HAP-1 (cell line): Measurements from ENCODE around the gene MEGF10.

Source experiments
- DNase-seq, 2 experiments: peaks; one replicate each; pipeline ENCODE4 v3.0.0-alpha.2; 2016 to 2020; ENCODE audit warnings: low spot score in 2 of 2
- H3K27me3 ChIP-seq: fragments of 250-450 bp; sonication (Bioruptor Pico); 2 replicates; pipeline ENCODE4 v1.5.1; 2020; ENCODE audit warnings: low read depth, mild to moderate bottlenecking, moderate library complexity
- H3K36me3 ChIP-seq: fragments of 250-450 bp; sonication (Bioruptor Pico); replicated peaks from 2 replicates; pipeline ENCODE4 v1.5.1; 2020; ENCODE audit warnings: mild to moderate bottlenecking
- H3K4me1 ChIP-seq: fragments of 250-450 bp; sonication (Bioruptor Pico); 2 replicates; pipeline ENCODE4 v1.5.1; 2020; ENCODE audit warnings: mild to moderate bottlenecking
- H3K4me3 ChIP-seq: fragments of 250-450 bp; sonication (Bioruptor Pico); 2 replicates; pipeline ENCODE4 v1.5.1; 2020; ENCODE audit warnings: mild to moderate bottlenecking, moderate library complexity
- H3K9me3 ChIP-seq: fragments of 250-450 bp; sonication (Bioruptor Pico); 2 replicates; pipeline ENCODE4 v1.5.1; 2020; ENCODE audit warnings: mild to moderate bottlenecking, moderate library complexity
- in situ Hi-C: fragments of 300-500 bp; cut with MboI; formaldehyde crosslinking; loops from 3 replicates; pipeline ENCODE4 v1.14.3; 2020; ENCODE audit warnings: low sequenced_read_pairs, inconsistent platforms, mixed read lengths

Gene MEGF10

DNA sequence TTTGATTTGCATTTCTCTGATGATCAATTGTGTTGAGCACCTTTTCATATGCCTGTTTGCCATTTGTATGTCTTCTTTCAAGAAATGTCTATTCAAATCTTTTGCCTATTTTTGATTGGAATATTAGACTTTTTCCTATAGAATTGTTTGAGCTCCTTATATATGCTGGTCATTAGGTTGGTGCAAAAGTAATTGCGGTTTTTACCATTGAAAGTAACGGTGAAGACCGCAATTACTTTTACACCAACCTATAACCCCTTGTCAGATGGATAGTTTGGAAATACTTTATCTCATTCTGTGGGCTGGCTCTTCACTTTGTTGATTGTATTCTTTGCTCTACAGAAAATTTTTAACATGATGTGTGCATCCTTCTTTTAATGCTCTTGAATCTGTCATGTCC is 113.6 kb downstream of the MEGF10 start:
- no peak for DNase-seq
- H3K4me3 ChIP-seq: no peak overlapping the region
- H3K9me3 ChIP-seq: no peaks in the 10 kb centered on the region
- no peaks in the 10 kb centered on the region for H3K4me1 ChIP-seq
- peaks cover 7% of the 10 kb centered on the region for H3K27me3 ChIP-seq
- H3K36me3 ChIP-seq: no peaks in the 10 kb centered on the region
- in situ Hi-C loops: no loop called here

DNA sequence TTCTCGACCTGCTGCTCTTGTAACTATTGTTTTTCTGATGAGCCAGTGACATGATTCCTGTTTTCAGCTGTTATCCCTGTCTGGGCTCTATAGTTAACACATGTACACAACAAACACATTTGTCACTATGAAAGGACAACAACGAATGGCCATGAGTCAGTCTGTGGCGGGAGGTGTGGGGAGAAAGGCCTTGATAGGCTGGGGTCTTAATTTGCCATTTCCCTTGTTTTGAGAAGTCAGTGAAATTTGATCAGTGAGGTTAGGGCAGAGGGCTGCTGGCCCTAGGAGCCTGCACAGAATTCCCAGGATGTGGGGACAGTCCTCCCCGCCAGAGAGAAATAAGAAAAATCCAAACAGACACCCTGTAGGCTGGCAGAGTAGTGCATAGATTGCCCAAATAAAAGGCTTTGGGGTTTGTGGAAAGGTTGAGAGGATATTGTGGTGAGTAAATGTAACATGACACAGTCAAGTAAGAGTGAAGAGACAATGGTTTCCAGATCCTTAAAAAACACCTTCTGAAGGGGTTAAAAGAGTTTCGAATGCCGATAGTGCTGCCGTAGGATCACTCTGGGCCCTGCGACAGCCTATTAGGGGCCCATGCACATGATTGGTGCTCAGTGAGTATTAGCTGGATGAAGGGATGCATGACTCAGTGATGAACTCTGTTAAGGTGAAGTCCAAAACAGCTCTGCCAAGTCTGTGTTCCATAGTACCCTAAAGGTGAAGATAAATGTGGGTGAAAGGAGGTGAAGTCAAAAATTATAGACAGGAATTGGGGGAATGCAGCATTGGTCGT is 115.9 kb downstream of the MEGF10 start:
- no peaks in the 10 kb centered on the region; the same call in 1 of the 2 replicates for H3K27me3 ChIP-seq
- no peaks in the 10 kb centered on the region for H3K9me3 ChIP-seq
- no peaks in the 10 kb centered on the region for H3K36me3 ChIP-seq
- no peak overlapping the region for H3K4me3 ChIP-seq
- in situ Hi-C loops: no loop called here
- no peak for DNase-seq
- no peaks in the 10 kb centered on the region for H3K4me1 ChIP-seq

DNA sequence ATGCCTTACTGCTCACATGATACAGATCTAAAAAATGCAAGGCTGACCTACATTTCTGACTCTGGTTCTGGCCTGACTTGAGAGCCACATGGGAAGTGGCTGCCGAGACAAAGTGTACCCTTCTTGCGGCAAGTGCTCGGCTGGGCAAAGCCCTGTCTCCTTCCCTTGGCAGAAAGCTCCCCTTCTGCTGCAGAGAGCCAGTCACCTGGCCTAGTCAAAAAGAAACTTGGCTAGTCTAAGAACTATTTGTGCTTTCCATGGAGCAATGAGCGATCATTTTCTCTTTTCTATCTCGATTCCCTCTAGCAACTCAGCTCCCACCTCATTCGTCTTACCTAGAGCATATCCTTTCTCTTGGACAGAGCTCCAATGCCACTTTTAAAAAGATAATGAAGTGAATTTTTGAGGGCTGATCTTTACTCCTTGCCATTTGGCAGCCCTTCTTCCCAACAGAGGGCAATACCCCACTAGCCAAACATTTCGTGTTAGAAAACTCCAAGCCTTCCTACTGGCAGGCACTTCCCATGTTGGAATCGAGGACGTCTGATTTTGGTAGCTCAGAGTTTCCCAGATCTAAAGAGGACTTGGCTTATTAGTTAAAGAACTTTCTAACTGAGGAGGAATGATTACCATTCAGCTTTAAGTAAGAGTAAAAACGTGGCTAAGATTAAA is 118.8 kb downstream of the MEGF10 start:
- Histone ChIP-seq H3K27me3 (no peaks in the 10 kb centered on the region; the same call in 1 of the 2 replicates), H3K4me1 (no peaks in the 10 kb centered on the region), H3K4me3 (no peak overlapping the region), H3K36me3 (no peaks in the 10 kb centered on the region), H3K9me3 (no peaks in the 10 kb centered on the region)
- no peak for DNase-seq
- in situ Hi-C loops: no loop called here

DNA sequence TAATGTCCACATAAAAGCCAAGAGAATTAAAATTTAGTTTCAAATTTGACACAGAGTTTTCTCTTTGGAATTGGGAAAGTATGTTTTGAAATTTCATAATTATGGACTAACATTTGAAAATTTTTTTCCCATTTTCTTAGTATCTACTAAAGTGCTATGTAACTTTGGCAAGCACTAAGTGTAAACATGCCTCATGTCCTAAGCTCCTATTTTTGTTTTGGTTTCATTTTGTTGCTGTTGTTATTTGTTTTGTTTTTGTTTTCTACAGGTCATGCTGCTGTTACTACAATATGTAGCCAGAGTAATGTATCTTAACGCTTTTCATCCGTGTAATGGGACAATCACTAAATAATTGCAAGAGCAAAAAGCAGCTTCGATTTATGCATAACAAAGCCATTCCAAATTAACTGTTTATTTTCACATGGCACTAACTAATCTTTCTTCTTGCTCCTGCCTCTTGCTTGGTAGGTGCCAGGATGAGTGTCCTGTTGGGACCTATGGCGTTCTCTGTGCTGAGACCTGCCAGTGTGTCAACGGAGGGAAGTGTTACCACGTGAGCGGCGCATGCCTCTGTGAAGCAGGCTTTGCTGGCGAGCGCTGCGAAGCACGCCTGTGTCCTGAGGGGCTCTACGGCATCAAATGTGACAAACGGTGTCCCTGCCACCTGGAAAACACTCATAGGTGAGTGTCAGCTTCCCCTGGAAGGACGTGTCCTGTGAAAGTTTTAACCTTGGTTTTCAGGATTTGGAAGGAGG is 119.5 kb downstream of the MEGF10 start:
- no peak overlapping the region for H3K4me3 ChIP-seq
- no peaks in the 10 kb centered on the region for H3K4me1 ChIP-seq
- no peaks in the 10 kb centered on the region for H3K9me3 ChIP-seq
- H3K27me3 ChIP-seq: no peaks in the 10 kb centered on the region; the same call in 1 of the 2 replicates
- in situ Hi-C loops: no loop called here
- no peaks in the 10 kb centered on the region for H3K36me3 ChIP-seq
- DNase-seq: no peak

DNA sequence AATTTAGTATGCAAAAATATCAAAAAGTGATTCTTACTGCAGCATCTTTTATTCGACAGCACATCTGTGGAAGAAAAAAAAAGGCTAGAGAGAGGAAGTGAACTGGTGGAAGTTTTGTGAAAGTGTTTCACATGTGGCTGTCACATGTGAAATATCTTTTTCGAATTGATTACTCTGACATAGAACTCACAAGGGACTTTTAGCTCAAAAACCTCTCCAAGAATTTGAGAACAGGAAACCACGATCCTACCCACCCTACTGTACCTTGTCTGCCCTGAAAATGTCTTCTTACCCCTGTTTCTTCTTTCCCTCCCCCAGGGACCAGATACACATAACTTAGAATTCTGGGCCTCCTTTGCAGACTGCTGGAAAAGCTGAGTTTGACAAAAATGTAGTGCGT is 120.4 kb downstream of the MEGF10 start:
- Histone ChIP-seq H3K9me3 (no peaks in the 10 kb centered on the region), H3K4me3 (no peak overlapping the region), H3K4me1 (no peaks in the 10 kb centered on the region), H3K36me3 (no peaks in the 10 kb centered on the region), H3K27me3 (no peaks in the 10 kb centered on the region; the same call in 1 of the 2 replicates)
- in situ Hi-C loops: no loop called here
- no peak for DNase-seq

DNA sequence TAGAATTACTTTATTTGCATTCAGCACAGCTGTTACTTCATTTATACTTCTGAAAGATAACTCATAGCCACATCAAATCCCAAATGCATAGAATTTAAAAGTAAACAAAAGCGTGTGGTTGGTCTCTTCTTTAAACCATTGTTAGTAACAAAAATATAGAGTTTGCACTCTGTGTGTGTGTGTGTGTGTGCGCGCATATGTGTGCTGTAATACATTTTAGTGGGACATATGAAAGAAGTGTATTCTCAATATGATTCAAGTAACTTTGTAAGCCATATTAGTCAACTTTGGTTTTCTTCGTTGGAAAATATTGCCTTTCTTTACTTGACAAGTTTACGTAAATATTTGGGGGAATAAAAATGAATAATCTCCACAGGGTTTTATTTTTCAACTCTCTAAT is 120.8 kb downstream of the MEGF10 start:
- no peaks in the 10 kb centered on the region for H3K36me3 ChIP-seq
- DNase-seq: no peak
- in situ Hi-C loops: no loop called here
- H3K4me3 ChIP-seq: no peak overlapping the region
- H3K4me1 ChIP-seq: no peaks in the 10 kb centered on the region
- no peaks in the 10 kb centered on the region for H3K9me3 ChIP-seq
- H3K27me3 ChIP-seq: no peaks in the 10 kb centered on the region; the same call in 1 of the 2 replicates

DNA sequence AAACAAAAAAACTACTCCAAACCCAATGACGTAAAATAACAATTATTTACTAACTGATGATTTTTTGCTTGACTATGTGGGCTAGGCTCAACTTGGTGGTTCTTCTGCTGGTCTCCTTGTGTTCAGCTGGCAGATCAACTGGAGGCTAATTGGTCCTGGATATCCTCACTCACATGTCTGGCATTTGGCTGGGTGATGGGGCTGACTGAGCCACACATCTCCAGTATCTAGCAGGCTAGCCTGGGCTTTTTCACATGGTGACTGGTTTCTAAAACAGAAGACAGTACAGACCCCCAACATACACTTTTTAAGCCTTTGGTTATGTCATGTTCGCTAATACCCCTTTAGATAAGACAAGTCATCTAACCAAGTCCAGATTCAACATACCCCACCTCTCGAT is 122.1 kb downstream of the MEGF10 start:
- Histone ChIP-seq H3K4me1 (no peaks in the 10 kb centered on the region), H3K27me3 (no peaks in the 10 kb centered on the region; the same call in 1 of the 2 replicates), H3K9me3 (no peaks in the 10 kb centered on the region), H3K36me3 (no peaks in the 10 kb centered on the region), H3K4me3 (no peak overlapping the region)
- DNase-seq: no peak
- in situ Hi-C loops: no loop called here

DNA sequence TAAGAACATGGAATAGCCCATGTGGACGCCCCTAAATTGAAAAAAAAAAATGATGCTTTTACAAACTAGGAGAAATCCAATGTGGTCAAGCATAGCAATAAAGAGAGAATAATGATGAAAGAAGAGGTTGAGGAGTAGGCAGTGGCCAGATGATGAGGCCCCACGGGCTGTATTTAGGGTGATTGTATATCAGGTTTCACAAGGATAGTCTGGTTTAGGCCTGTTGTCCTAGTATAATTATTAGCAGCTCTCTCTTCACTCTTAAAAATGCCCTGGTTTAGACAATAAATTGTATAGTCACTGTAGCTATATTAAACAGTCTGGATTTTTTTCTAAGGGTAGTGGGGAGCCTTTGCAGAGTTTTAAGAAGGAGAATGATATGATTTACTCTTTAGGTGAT is 124.4 kb downstream of the MEGF10 start:
- Histone ChIP-seq H3K27me3 (no peaks in the 10 kb centered on the region; the same call in 1 of the 2 replicates), H3K36me3 (no peaks in the 10 kb centered on the region), H3K9me3 (no peaks in the 10 kb centered on the region), H3K4me1 (no peaks in the 10 kb centered on the region), H3K4me3 (no peak overlapping the region)
- no peak for DNase-seq
- in situ Hi-C loops: no loop called here

DNA sequence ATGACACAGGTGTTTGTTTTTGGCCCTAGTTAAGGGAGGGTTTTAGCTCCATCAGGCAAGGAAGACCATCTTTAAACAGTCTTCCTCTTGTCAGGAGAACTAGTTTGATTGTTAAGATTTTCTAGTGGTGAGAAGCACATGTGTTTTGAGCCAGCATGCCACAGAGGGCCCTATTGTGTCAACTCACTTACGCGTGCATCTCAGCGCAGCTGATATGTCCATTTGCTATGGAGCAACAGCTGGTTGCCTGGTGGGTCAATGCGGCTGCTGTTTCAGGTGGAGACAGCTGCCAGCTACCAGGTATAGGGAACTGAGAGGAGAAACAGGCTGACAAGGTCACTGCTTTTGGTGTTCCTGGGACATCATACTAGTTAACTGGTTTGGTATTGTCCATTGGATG is 126.3 kb downstream of the MEGF10 start:
- no peak for DNase-seq
- in situ Hi-C loops: no loop called here
- H3K9me3 ChIP-seq: no peaks in the 10 kb centered on the region
- no peaks in the 10 kb centered on the region for H3K36me3 ChIP-seq
- no peaks in the 10 kb centered on the region for H3K4me1 ChIP-seq
- H3K27me3 ChIP-seq: no peaks in the 10 kb centered on the region; the same call in 1 of the 2 replicates
- no peak overlapping the region for H3K4me3 ChIP-seq

DNA sequence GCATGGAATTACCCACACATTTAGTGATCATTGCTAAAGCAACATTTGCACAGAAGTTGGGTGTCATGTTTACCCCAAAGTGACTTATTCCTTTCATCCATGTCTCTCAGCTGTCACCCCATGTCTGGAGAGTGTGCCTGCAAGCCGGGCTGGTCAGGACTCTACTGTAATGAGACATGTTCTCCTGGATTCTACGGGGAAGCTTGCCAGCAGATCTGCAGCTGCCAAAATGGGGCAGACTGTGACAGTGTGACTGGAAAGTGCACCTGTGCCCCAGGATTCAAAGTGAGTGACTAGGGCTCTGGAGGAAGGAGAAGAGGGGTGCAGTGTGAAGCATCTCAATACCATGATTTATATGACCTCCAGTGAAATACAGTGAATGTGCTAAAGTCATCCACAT is 126.9 kb downstream of the MEGF10 start:
- in situ Hi-C loops: no loop called here
- Histone ChIP-seq H3K9me3 (no peaks in the 10 kb centered on the region), H3K36me3 (no peaks in the 10 kb centered on the region), H3K4me3 (no peak overlapping the region), H3K4me1 (no peaks in the 10 kb centered on the region), H3K27me3 (no peaks in the 10 kb centered on the region; the same call in 1 of the 2 replicates)
- no peak for DNase-seq

DNA sequence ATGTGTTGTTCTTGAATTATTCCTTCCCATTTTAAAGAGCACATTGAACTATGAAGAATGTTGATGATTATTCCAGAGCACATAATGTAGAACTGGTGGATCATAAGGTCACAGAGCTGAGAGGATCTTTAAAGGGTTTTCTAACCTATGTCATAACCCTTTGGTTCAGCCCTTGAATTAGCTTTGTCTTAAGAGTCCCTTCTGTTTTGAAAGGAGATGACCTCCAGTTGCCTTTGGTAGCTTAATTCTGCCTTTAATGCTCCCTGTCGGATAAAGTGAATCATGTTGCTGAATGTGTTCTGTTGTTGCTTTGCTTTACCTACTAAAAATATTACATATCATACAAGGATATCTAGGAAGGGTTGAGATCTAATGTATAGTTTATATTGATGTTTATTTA is 127.8 kb downstream of the MEGF10 start:
- no peaks in the 10 kb centered on the region for H3K36me3 ChIP-seq
- in situ Hi-C loops: no loop called here

DNA sequence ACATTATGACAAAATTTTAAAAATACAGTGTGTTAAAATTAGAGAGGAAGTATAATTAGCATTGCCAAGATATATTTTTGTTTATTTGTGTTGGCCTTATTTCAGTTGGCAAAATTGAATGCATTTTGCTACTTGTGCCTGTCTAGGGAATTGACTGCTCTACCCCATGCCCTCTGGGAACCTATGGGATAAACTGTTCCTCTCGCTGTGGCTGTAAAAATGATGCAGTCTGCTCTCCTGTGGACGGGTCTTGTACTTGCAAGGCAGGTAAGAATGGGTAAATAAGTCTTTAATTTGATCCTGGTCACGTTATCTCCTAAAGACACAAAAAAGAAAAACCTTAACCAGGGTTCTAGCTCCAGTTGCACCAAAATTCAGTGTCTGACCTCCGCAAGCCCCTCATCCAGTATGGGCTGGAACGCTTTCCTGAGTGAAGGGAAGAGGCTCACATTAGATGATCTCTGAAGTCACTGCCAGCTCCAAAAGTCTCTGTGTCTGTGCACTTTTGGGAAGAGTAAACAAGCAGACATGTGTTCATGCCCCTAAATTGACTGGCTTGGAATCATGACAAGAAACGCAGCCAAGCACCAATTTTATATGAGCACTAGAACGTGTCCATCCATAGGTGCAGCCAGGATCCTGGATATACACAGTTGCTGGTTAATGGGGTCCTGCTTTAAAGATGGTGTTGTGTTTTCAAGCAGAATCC is 128.5 kb downstream of the MEGF10 start:
- in situ Hi-C loops: no loop called here
- DNase-seq: no peak
- no peaks in the 10 kb centered on the region for H3K36me3 ChIP-seq
- H3K4me1 ChIP-seq: no peaks in the 10 kb centered on the region
- no peaks in the 10 kb centered on the region for H3K27me3 ChIP-seq
- H3K4me3 ChIP-seq: no peak overlapping the region
- no peaks in the 10 kb centered on the region for H3K9me3 ChIP-seq

More for the DNA sequence above, 127.8 kb downstream of the MEGF10 start:
- Histone ChIP-seq H3K27me3 (no peaks in the 10 kb centered on the region), H3K9me3 (no peaks in the 10 kb centered on the region), H3K4me3 (no peak overlapping the region), H3K4me1 (no peaks in the 10 kb centered on the region)
- no peak for DNase-seq

DNA sequence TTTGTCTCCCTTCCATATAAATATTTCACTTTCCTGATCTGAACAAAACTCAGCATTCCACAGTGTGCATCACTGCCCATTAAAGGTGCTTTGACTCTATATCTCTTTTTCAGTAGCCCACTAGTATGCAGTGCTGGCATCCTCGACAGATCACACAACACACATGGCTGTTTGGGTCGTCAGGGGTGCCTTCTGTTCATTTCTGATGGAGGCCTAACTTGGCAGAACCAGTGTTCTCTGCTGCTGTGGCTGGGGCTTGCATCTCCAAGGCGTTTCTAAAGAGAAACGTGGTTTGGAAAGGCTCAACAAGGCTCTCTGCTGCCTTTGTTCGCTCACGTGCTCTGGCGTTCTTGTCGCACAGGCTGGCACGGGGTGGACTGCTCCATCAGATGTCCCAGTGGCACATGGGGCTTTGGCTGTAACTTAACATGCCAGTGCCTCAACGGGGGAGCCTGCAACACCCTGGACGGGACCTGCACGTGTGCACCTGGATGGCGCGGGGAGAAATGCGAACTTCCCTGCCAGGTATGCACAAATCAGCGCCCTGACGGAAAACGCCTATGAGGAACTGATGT is 129.2 kb downstream of the MEGF10 start:
- in situ Hi-C loops: no loop called here
- H3K27me3 ChIP-seq: no peaks in the 10 kb centered on the region
- DNase-seq: no peak

More for the DNA sequence above, 129.2 kb downstream of the MEGF10 start:
- H3K4me1 ChIP-seq: no peaks in the 10 kb centered on the region
- H3K36me3 ChIP-seq: no peaks in the 10 kb centered on the region
- H3K4me3 ChIP-seq: no peak overlapping the region
- no peaks in the 10 kb centered on the region for H3K9me3 ChIP-seq
